HEK293T (cell line): ENCODE measurements around the gene RHBG.
A peak's percentile ranks its signal among the peaks of the same experiment; 100 is the strongest.
"Not testable (repeated sequence)": the region's sequence is repeated elsewhere in the genome, so short reads cannot be mapped to it uniquely, and the experiment has no call there.

Experiments used
- CTCF ChIA-PET: fragments of 350-600 bp; formaldehyde crosslinking; extraction: SDS; loops from one replicate; lab custom pipeline; 2021; ENCODE audit warnings: antibody characterized with exemption, inconsistent platforms; lab: Yijun Ruan, JAX
- POLR2A ChIA-PET: fragments of 350-600 bp; formaldehyde crosslinking; extraction: SDS; loops from one replicate; lab custom pipeline; 2020; ENCODE audit warnings: antibody characterized with exemption, inconsistent platforms; lab: Yijun Ruan, JAX
- DNase-seq: peaks from one replicate; pipeline ENCODE4 v3.0.0; 2012; ENCODE audit warnings: mixed read lengths; ENCODE audit errors: extremely low spot score
- ARNT ChIP-seq: fragments of 450-650 bp; IDR thresholded peaks from 2 replicates; pipeline ENCODE4 v1.6.1; 2017; ENCODE audit warnings: mild to moderate bottlenecking
- BHLHE40 ChIP-seq: fragments of 450-650 bp; IDR thresholded peaks from 2 replicates; pipeline ENCODE4 v1.6.1; 2016; ENCODE audit warnings: mild to moderate bottlenecking, moderate library complexity, borderline replicate concordance
- CTBP1 ChIP-seq: fragments of 450-650 bp; IDR thresholded peaks from 2 replicates; pipeline ENCODE4 v1.6.1; 2016; ENCODE audit warnings: borderline replicate concordance
- ELF4 ChIP-seq: fragments of 450-650 bp; IDR thresholded peaks from 2 replicates; pipeline ENCODE4 v1.6.1; 2017; ENCODE audit warnings: antibody characterized with exemption
- FOXA1 ChIP-seq: fragments of 450-650 bp; IDR thresholded peaks from 2 replicates; pipeline ENCODE4 v1.6.1; 2016; ENCODE audit warnings: mild to moderate bottlenecking
- FOXK2 ChIP-seq: fragments of 450-650 bp; IDR thresholded peaks from 2 replicates; pipeline ENCODE4 v1.6.1; 2016; ENCODE audit warnings: mild to moderate bottlenecking
- FOXM1 ChIP-seq: fragments of 450-650 bp; IDR thresholded peaks from 2 replicates; pipeline ENCODE4 v1.6.1; 2017; ENCODE audit warnings: mild to moderate bottlenecking, borderline replicate concordance
- HDGF ChIP-seq: fragments of 450-650 bp; IDR thresholded peaks from 2 replicates; pipeline ENCODE4 v1.6.1; 2017; ENCODE audit warnings: antibody characterized with exemption, borderline replicate concordance
- L3MBTL2 ChIP-seq: fragments of 450-650 bp; conservative IDR thresholded peaks from 2 replicates; pipeline ENCODE4 v1.6.1; 2016; ENCODE audit warnings: mild to moderate bottlenecking
- LEF1 ChIP-seq: fragments of 450-650 bp; IDR thresholded peaks from 2 replicates; pipeline ENCODE4 v1.6.1; 2017; ENCODE audit warnings: mild to moderate bottlenecking, borderline replicate concordance
- NFRKB ChIP-seq: fragments of 450-650 bp; IDR thresholded peaks from 2 replicates; pipeline ENCODE4 v1.6.1; 2016; ENCODE audit warnings: mild to moderate bottlenecking, moderate library complexity
- PKNOX1 ChIP-seq: fragments of 450-650 bp; IDR thresholded peaks from 2 replicates; pipeline ENCODE4 v1.6.1; 2016
- SP1 ChIP-seq: fragments of 450-650 bp; IDR thresholded peaks from 2 replicates; pipeline ENCODE4 v1.6.1; 2017
- SUZ12 ChIP-seq: fragments of 450-650 bp; IDR thresholded peaks from 2 replicates; pipeline ENCODE4 v1.6.1; 2016; ENCODE audit warnings: mild to moderate bottlenecking
- TARDBP ChIP-seq: fragments of 450-650 bp; IDR thresholded peaks from 2 replicates; pipeline ENCODE4 v1.6.1; 2016
- ZNF384 ChIP-seq: fragments of 450-650 bp; IDR thresholded peaks from 2 replicates; pipeline ENCODE4 v1.6.1; 2016

The RHBG gene

DNA sequence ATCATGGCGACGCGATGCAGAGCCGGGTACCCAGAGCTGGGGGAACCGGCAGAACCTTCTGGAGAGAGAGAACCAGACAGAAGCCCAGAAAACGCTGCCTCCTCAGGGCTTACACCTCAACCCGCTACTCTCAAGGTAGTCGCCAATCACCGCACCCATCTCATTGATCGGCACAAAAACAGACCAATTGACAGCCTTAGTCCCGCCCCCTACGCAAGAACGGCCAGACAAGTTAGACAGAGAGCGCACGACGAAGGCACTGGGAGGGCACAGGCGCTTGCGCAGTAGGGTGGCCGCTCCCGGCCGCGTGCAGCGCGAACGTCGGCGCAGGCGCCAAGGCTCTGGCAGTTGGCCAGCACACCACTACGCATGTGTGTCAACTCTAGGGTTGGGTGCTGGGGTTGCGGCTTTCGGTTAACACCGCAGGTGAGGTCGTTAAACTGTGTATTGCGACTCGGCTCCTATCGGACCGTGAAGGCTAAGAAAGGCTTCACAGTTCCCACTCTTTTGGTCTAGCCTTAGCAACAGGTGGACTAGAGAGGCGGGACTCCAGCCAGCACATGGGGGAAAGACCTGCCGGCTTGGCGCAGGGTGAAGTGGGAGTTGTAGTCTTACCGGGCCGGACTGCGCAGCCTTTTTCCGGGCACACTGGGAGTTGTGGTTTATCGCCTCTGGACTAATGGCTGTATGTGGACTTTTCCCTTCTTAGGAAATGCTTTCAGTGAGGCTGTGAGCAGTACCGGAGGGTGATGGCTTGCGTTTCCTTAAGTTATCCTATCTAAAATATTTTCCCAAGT lies 30.6 kb upstream of the RHBG start, which contains the start of the genes CCT3 and TSACC:
TSS of gene CCT3 (minus strand) at position 113 of the 797 bp plus-strand sequence. CDS start at position 5, 108 bp downstream.
TSS of gene TSACC (plus strand) at position 347 of the 797 bp plus-strand sequence. CDS start 1,232 bp downstream, outside the sequence.
- CTCF ChIA-PET: interaction anchor here (0.7 to 1.0 kb wide), 2 partner anchors 47 to 437 kb away, joined by 3 to 6 read pairs; no protein-coding TSS in a partner anchor
- TF ChIP-seq ZNF384: no peak
- TF ChIP-seq ARNT: peak; percentile 20; the same call in 1 of the 2 replicates
- no peak for TF ChIP-seq HDGF
- TF ChIP-seq SUZ12: no peak
- TF ChIP-seq L3MBTL2: peak; percentile 92
- TF ChIP-seq FOXM1: no peak
- TF ChIP-seq CTBP1: no peak
- no peak for TF ChIP-seq SP1
- no peak for TF ChIP-seq BHLHE40
- TF ChIP-seq FOXK2: no peak
- TF ChIP-seq LEF1: no peak
- TF ChIP-seq TARDBP: no peak
- TF ChIP-seq NFRKB: no peak
- peak; percentile 100 for TF ChIP-seq PKNOX1
- TF ChIP-seq ELF4: peak; percentile 51; the same call in 1 of the 2 replicates
- no peak for TF ChIP-seq FOXA1
- POLR2A ChIA-PET: interaction anchor here (0.7 to 1.5 kb wide), 16 partner anchors 8 to 247 kb away, joined by 3 to 9 read pairs (median 3); partner anchors contain the start of genes PMF1 and SMG5
- peak; percentile 100 for DNase-seq

GRCh38 chr1:156342166-156342955 lies 26.6 kb upstream of the RHBG start:
- DNase-seq: no peak
- ChIA-PET CTCF (interaction anchor here (0.8 kb wide), 1 partner anchor 41 kb away, joined by 3 read pairs; no protein-coding TSS in a partner anchor), POLR2A (no interaction called here)
- TF ChIP-seq CTBP1 (no peak), PKNOX1 (no peak), HDGF (no peak), FOXA1 (no peak)

- no peak for DNase-seq
- POLR2A ChIA-PET: no interaction called here
- CTCF ChIA-PET: no interaction called here
- TF ChIP-seq SP1 (no peak), ZNF384 (no peak), ARNT (no peak), CTBP1 (no peak), BHLHE40 (no peak), TARDBP (no peak), FOXA1 (no peak)
Measured at GRCh38 chr1:156344409-156344808, 24.6 kb upstream of the RHBG start.

DNA sequence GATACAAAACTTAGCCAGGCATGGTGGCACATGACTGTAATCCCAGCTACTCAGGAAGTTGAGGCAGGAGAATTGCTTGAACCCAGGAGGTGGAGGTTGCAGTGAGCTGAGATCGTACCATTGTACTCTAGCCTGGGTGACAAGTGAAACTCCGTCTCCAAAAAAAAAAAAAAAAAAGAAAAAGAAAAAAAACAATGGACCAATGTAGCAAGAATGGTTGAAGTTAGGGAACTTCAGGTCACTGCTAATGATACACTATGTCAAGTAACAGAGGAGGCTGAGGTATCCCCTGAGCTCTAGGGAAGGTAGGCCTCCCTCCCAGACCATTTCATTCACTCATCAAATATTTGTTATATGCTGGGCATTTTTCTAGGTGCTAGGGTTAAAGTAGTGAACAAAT lies 23.0 kb upstream of the RHBG start:
- POLR2A ChIA-PET: interaction anchor here (0.8 kb wide), 1 partner anchor 8 kb away, joined by 3 read pairs; the partner anchor contains the start of genes CCT3 and TSACC
- CTCF ChIA-PET: interaction anchor here (1.9 kb wide), 1 partner anchor 9 kb away, joined by 5 read pairs; no protein-coding TSS in a partner anchor

GRCh38 chr1:156346636-156347035 lies 22.4 kb upstream of the RHBG start:
- CTCF ChIA-PET: interaction anchor here (1.9 kb wide), 1 partner anchor 10 kb away, joined by 5 read pairs; no protein-coding TSS in a partner anchor
- no peak for TF ChIP-seq PKNOX1
- no peak for TF ChIP-seq L3MBTL2
- TF ChIP-seq CTBP1: no peak
- no peak for TF ChIP-seq ELF4
- TF ChIP-seq SP1: no peak
- no peak for TF ChIP-seq LEF1
- TF ChIP-seq FOXK2: no peak
- POLR2A ChIA-PET: no interaction called here
- no peak for DNase-seq

More for the DNA sequence above, 23.0 kb upstream of the RHBG start:
- not testable (repeated sequence) for DNase-seq

DNA sequence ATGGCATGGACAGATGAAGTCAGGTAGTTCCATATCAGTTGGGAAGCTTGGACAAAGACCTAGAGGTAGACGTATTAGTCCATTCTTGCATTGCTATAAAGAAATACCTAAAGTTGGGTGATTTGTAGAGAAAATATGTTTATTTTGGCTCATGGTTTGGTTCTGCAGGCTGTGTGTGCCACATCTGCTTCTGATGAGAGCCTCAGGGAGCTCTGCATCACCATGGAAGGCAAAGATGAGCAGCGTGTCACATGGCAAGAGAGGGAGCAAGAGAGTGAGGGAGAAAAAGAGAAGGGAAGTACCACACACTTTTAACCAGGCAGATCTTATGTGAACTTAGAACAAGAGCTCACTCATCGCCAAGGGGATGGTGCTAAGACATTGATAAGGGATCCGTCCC lies 21.7 kb upstream of the RHBG start:
- POLR2A ChIA-PET: interaction anchor here (0.9 to 1.0 kb wide), 2 partner anchors 9 to 12 kb away, joined by 3 read pairs; partner anchors contain the start of genes CCT3 and TSACC
- TF ChIP-seq TARDBP: no peak
- TF ChIP-seq HDGF: no peak
- no peak for TF ChIP-seq PKNOX1
- TF ChIP-seq ARNT: no peak
- no peak for TF ChIP-seq SUZ12
- no peak for TF ChIP-seq FOXK2
- CTCF ChIA-PET: interaction anchor here (1.0 to 1.9 kb wide), 3 partner anchors 9 to 38 kb away, joined by 3 to 7 read pairs (median 5); no protein-coding TSS in a partner anchor
- no peak for DNase-seq

DNA sequence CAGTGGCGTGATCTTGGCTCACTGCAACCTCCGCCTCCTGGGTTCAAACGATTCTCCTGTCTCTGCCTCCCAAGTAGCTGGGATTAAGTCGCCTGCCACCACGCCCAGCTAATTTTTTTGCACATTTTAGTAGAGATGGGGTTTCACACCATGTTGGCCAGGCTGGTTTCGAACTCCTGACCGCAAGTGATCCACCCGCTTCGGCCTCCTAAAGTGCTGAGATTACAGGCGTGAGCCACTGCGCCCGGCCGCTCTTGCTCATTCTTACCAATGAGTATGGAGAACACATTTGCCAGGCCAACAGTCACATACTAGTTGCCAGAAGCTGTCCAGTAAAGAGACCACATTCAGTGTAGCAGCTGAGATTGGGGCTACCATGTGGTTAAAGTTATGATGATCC lies 16.5 kb upstream of the RHBG start:
- CTCF ChIA-PET, DNase-seq: not testable (repeated sequence)
- POLR2A ChIA-PET: interaction anchor here (1.2 kb wide), 1 partner anchor 14 kb away, joined by 3 read pairs; the partner anchor contains the start of genes CCT3 and TSACC
